GM21717 (cell line): ENCODE measurements around the gene ZNF212.

Source experiments
- ATAC-seq: cut with Tn5 transposase; IDR thresholded peaks from one replicate; pipeline ENCODE4 v1.9.1; 2021; ENCODE audit warnings: mild to moderate bottlenecking, moderate library complexity; ENCODE audit not compliant: unreplicated experiment

ZNF212 gene

GRCh38 chr7:149239345-149240143, at the start of gene ZNF212:
Gene ZNF212 (plus strand): TSS chr7:149239651. CDS start chr7:149239779, 128 bp downstream.
- peak; percentile 99 for ATAC-seq

DNA sequence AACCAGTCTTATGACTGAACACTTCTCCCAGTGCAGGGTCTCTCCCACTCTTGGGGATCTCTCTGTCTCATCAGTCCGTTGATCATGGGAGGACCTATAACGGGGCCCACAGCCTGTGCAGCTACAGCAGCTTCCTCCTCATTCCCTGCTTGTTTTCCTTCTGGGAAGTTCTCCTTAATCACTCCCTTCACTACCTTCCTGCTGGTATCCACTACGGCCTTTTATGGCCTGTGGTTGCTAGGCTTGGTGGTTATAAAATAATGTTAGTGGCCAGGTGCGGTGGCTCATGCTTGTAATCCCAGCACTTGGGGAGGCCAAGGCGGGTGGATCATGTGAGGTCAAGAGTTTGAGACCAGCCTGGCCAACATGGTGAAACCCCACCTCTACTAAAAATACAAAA, 47.6 kb upstream of the ZNF212 start:
- no peak for ATAC-seq

DNA sequence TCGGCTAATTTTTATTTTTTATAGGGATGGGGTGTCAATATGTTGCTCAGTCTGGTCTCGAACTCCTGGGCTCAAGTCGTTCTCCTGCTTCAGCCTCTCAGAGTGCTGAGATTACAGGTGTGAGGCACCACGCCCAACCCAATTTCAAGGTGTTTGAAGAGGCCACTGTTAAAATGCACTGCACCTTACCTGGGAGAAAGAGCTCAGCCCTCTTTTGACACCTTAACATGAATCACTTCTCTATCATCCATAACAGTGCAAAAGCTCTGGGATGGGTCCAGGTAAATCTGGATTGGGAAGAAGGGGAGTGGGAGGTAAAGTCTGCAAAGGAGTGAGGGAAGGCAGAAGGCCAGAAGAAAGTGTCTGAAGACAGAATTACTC, 44.7 kb upstream of the ZNF212 start:
- no peak for ATAC-seq

DNA sequence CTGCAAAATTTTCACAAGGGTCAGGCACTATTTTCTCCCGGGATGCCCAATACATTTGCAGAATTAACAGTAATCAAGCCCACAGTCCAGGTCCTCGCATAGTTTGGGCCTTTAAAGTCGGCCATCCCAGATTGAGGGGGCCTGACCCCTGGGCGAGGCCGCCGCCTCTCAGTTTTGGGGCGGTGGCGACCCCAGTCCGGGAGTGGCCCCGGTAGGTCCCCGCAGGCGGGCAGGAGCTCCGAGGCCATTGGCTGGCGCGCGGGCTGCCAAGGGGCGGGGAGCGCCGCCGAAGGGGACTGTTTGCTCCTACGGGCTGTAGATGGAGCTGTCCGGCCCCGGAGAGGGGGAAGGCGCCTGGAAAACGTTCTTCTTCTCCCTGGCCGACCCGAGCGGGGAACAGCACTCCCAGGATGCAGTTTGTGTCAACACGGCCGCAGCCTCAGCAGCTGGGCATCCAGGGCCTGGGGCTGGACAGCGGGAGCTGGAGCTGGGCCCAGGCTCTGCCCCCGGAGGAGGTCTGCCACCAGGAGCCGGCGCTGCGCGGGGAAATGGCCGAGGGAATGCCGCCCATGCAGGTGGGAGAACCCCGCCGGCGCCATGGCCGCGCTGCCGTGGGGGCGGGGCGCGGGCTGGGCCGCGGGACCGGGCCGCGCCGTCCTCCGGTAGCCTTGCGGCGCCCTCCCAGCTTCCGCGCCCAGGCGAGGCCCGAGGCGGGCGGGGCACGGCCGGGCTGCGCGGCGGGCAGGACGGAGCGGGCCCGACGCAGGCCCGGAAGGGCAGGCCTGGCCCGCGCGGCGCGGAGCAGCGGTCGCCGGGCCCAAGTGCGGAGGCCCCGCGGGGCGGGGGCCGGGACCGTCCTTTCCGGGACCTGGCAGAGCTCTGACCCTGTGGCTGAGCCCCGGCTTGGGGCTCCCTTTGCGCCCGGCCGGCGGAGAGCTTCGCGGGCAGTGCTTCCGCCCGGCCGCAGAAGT, 44.0 kb upstream of the ZNF212 start, which contains the start of gene ZNF282:
Gene ZNF282, plus strand, starts transcription at position 367 of the 971 bp plus-strand sequence. Its CDS starts 44 bp downstream, at position 411.
- ATAC-seq: peak; percentile 93

- ATAC-seq: no peak
Observed at GRCh38 chr7:149196151-149196704, 43.2 kb upstream of the ZNF212 start.

GRCh38 chr7:149196705-149197171, 42.7 kb upstream of the ZNF212 start:
- no peak for ATAC-seq

DNA sequence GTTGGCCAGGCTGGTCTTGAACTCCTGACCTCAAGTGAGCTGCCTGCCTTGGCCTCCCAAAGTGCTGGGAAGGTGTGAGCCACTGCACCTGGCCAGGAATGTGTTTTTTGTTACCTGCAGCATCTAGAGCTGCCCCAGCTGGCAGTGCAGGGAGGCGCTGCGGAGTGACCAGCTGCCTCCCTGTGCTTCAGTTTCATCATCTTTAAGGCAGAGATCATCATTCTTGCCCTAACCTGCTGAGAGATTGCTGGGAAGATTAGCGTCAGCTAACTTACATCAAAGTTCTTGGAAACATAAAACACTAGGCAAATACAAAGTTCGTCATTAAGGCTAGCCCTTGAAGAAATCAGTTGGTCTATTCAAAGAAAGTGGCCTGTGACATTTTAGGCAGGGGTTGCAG, 41.8 kb upstream of the ZNF212 start:
- no peak for ATAC-seq

DNA sequence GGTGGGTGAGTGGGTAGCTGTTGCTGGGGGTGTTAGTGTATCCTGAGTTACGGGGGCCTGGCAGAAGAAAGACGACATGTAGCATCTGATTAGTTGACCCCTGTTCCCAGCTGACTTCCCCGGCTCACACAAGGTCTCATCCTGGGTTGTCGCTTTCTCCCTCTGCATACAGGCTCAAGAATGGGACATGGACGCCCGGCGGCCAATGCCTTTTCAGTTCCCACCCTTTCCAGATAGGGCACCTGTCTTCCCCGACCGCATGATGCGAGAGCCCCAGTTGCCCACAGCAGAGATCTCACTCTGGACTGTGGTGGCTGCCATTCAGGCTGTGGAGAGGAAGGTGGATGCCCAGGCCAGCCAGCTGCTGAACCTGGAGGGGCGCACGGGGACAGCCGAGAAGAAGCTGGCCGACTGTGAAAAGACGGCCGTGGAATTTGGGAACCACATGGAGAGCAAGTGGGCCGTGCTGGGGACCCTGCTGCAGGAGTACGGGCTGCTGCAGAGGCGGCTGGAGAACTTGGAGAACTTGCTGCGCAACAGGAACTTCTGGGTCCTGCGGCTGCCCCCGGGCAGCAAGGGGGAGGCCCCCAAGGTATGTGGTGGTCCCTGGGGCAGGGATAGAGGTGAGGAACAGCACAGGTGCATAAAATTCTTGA, 41.2 kb upstream of the ZNF212 start:
- ATAC-seq: no peak

GRCh38 chr7:149199234-149199995, 40.0 kb upstream of the ZNF212 start:
- no peak for ATAC-seq

GRCh38 chr7:149202831-149203231, 36.6 kb upstream of the ZNF212 start:
- no peak for ATAC-seq

GRCh38 chr7:149205690-149206381, 33.6 kb upstream of the ZNF212 start:
- no peak for ATAC-seq

DNA sequence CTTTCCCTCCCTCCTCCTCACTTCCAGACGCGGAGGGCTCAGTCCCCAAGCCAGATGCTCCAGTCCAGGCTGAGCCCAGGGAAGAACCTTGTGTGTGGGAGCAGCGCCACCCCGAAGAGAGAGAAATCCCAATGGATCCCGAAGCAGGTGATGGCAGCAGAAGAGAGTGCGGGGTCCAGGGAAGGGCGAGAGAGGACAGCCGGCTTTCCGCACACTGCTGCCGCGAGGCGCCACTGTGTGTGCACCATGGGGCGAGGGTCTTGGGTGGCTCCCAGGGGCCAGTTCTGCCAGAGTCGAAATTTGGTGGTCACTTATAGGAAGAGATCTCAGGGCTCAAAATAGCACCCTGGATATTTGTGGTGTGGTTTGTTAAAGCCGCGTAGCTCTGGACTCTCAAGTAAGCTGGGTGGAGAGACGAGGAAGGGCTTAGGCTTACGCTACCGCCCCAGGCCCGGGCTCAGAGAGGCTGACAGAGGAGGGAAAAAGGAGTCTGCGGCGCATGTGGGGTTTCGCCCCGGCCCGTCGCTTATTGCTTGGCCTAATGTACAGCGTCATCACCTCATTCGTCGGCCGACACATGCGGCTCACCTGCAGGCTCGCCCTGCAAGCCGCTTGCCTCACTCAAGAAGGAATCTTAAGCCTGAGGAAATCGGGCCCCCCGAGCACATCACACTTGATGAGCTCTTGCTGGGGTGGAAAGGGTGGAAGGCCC, 32.0 kb upstream of the ZNF212 start:
- no peak for ATAC-seq

DNA sequence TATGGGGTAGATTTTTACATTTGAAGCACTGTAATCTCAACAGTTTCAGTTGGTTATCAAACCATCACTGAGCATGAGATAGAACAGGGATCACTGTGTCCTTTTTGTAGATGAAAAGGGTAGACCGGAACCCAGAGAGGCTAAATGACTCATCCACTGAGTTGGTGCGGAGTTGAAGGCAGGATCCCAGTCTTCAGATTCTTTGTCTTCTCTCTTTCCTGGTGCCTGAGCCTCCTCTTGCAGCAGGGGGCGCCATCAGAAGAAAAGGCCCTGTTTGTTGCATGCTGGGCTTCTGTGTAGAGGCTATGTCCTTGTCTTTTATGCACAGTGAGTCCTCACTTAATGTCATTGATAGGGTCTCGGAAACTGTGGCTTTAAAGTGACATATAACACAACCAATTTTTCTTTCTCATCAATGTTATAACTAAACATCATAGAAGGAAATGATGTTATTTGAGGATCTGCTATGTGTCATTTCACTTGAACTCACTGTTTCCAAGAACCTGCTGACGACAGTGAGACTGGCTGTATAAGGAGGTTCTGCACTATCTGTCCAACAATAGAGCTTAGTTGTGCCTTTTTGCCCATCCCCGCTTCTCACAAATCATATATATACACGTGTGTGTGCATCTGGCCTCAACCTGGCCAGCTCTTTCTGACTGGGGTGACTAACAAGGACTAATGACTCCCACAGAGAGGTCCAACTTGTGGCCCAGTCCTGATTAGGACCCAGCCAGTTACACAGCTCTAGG, 29.8 kb upstream of the ZNF212 start:
- ATAC-seq: peak; percentile 77

DNA sequence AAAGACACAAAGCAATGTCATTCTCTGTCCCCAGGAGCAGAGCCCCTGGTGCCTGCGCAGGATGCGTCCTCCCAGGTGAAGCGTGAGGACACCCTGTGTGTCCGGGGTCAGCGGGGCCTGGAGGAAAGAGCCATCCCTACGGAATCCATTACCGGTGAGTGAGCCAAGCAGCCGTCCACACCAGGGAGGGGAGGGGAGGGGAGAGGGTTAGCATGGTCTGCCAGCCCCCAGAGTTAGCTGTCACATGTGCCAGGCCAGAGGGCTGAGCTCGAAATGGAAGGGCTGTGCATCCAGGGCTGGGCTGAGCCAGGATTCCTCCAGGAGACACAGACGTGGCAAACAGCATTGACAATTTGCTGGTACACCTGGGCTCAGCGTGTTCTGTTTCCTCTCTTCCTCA, 28.9 kb upstream of the ZNF212 start:
- ATAC-seq: no peak

DNA sequence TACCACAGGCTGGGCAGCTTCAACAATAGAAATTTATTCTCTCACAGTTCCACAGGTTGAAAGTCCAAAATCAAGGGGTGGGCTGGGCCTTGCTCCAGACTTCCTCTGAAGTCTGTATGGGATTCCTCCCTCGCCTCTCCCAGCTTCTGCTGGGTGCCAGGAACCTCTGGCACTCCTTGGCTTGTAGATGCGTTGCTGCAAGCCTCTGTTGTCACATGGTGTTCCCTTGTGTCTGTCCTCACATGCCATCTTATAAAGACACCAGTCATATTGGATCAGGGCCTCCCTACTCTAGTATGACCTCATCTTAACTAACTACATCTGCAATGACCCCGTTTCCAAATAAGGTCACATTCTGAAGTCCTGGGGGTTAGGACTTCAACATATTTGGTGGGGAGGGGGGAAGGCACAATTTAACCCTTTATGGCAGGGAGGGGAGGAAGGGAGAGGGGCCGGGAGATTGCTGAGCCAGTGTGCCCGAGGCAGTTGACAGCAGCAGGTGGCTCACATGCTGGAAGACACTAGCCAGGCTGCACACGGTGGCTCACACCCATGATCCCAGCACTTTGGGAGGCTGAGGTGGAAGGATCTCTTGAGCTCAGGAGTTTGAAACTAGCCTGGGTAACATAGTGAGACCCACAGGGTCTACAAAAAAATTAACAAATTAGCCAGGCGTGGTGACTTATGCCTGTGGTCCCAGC, 25.3 kb upstream of the ZNF212 start:
- ATAC-seq: no peak

DNA sequence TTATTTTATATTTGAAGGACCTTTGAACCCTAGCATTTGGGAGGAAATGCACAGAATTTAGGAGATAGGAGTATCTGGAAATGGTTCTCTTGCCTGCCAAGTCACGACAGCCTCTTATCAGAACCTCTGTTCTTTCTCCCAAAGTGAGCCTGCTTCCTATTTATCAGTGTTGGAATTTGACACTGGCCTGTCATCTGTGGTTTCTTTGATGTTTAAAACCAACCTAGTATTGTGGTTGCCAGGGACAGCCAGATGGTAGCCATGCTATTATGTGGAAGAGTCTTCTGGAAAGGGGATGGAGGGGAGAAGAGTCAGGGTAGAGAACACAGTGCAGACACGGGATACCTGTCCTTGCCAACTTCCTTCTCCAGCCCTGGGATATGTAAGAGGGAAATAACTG, 23.0 kb upstream of the ZNF212 start:
- no peak for ATAC-seq

DNA sequence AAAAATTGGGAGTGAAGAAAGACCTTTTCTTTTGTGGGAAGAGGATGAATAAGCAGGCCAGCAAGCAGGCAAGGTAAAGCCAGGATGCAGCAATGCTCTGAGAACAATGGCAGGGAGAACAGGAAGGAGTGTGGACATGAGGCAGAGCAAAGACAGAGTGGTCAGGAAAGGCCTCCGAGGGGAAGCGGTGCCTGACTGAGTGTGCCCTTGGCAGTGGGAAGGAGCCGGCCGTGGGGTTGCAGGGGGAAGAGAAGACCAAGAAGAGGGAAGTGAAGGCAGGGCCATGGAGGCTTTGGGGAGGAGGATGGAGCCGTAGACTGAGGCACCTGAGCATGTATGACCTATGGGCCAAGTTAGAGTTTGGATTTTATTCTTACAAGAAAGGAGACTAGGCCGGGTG, 21.9 kb upstream of the ZNF212 start:
- no peak for ATAC-seq
